ENCODE results near the gene CTRL.

- TF ChIP-seq POLR2AphosphoS5 (IDR thresholded peaks at IDR 0.05; ENCODE audit: insufficient read depth in 1 of 2, low read depth in 1 of 2) (peak; percentile 95 to 97), CTCF (IDR thresholded peaks at IDR 0.05) (no peak), POLR2A (IDR thresholded peaks at IDR 0.05) (peak in 1 of 2 donors; percentile 55)
These were observed 3.9 kb upstream of the CTRL start for GRCh38 chr16:67935402-67936123.

Measured in vagina (tissue), 2 donors.